T-helper 1 cell (primary cell): Measurements from ENCODE around the gene GABRB1.

Source experiments
- DNase-seq, 5 donors: peaks; one replicate each; pipeline ENCODE4 v3.0.0-alpha.2; 2012 to 2020

Gene GABRB1

GRCh38 chr4:47120783-47121182 is 89.4 kb downstream of the GABRB1 start:
- no peak for DNase-seq

DNA sequence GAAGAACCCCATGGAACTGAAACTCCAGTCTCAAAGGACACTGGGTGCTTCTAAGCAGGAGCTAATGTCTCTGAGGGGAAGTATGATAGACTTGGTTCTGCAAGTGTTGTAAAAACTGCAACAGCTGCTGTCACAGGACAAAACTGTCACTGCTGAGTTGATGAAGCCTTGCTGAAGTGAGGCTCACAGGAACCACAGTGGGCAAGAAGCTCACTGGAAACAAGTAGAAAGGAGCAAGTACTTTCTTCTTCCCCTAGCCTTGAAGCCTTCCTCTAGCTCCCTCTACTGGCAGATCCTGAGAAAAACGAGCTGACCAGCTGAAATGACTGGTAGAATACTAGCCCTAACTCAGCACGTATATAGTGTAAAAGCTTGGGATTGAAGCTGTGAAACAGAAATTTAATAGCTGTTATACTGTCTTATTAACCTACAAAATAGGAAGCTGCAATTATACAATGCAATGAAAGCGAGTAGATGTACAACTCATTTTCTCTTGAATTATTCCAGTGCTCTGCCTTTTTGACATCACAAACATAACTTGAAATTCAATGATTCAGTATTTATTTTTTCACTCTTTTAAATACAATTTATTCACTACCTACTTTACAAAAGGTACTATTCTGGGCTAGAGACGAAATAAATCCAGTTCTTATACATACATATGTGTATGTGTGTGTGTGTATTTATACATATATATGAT is 91.4 kb downstream of the GABRB1 start:
- DNase-seq: peak in 2 of 5 donors; percentile 12 to 58

DNA sequence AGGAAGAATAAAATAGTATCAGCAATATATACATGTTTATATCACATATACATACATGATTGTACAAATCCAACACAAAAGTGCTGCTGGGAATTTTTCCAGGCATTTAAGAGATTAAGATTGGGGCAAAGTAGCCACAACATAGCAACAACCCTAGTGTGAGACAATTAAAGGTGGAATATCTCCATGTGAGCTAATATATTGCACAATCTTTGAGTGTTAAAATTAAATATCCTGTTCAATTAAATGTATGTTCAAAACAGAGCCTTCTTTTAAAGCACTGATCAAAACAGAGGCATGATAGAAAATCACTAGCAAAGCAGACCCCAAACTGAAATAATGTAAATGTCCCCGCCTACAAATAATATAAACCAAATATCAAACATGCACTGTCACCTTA is 97.6 kb downstream of the GABRB1 start:
- DNase-seq: no peak

DNA sequence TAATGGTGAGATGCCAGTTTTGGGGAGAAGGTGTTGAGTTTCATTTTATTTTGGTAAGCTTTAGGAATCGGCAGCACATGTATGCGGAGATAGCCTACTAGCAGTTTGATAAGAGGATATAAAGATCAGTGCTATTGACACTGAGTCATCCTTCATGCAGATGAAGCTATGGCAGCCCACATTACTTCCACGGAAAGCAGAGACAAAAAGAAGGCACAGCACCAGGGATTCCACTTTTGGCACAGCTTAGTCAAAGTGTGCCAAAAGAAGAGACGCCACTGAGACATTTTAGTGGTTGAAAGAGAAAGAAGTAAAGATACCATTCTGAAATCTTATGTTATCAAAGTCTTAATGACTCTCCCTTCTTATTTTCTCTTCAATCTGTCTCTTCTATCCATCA is 103.8 kb downstream of the GABRB1 start:
- no peak for DNase-seq

DNA sequence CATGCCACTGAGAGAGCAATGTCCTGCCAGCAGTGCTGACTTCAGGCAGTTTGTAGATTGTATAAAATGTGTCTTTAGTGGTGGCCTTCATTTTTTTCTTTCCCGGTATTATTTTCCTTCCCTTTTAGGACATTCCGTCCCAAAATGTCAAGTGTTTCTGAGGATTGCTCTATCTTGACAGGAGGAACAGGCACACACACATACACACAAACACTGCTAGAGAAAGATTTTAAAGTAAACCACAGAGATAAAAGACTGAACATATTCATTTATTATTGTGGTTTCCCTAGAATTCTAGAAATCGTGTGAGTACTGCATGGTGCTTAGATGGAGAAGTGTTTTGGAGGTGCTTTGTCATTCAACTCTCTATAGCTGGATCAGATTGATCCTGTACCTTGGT is 111.9 kb downstream of the GABRB1 start:
- DNase-seq: no peak

- DNase-seq: peak in 1 of 5 donors; percentile 48
These were observed 114.3 kb downstream of the GABRB1 start for GRCh38 chr4:47145630-47146029.

DNA sequence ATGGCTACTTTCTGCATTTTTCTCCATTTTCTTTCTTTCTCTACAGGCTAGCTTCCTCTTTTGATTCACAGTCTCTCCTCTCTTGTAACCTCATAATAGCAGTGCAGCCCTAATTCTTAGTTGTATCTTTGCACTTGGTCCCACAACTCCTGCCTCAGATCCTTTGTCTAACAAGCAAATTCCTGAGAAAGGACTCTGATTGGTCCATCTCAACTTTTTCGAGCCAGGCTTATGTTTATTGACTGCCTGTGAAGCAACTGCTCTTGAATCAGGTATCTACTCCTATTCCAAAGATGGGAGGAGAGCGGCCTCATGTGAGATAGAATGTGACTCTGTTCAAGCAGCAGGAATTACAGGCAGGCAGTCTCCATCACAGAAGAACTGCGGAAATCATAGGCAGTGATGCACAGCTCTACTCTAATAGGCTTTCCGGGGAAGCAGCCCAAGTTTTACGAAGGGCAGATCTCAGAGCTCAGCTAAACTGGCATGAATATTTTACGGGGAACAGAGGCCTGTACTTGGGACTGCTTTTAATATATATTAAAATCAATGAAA is 123.5 kb downstream of the GABRB1 start:
- DNase-seq: no peak

GRCh38 chr4:47155919-47156318 is 124.6 kb downstream of the GABRB1 start:
- no peak for DNase-seq

GRCh38 chr4:47160095-47160494 is 128.7 kb downstream of the GABRB1 start:
- no peak for DNase-seq

DNA sequence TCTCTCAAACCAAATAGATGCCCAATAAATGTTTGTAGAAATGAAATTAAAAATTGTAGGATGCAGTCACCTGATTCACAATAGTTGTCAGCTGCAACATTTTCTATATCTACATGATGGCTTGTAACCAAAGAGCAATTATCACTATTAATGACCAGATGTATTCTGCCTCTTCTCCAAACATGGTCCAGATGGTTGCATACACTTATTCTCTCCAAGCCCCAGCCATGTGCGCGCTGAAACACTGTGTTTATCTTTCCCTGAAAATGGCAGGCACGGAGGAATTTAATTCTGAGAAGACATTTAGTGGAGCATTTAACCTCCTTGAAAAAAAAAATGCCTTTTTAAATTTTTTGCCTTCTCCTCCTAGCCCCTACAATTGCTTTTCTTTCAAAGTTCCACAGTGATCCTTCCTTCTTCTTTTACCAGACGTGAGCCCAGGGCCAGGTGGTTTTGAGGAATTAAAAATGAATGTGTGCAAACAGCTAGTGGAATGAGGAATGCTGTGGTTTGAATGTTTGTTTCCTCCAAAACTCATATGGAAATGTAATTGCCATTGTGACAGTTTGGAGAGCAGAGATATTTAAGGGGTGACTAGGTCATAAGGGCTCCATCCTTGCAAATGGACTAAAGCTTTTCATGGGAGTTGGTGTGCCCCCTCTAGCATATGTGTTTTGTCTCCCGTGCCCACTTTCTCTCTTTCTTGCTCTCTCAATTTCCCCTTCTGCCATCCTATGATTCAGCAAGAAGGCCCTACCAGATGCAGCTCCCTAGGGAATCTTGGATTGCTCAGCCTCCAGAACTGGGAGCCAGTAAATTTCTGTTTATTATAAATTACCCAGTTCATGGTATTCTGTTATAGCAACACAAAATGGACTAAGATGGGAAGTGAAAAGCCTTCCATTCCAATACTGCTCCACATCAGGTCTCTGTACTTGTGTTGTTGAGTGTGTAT is 136.0 kb downstream of the GABRB1 start:
- DNase-seq: no peak

- no peak for DNase-seq
These were observed 152.7 kb downstream of the GABRB1 start for GRCh38 chr4:47184083-47184482.

DNA sequence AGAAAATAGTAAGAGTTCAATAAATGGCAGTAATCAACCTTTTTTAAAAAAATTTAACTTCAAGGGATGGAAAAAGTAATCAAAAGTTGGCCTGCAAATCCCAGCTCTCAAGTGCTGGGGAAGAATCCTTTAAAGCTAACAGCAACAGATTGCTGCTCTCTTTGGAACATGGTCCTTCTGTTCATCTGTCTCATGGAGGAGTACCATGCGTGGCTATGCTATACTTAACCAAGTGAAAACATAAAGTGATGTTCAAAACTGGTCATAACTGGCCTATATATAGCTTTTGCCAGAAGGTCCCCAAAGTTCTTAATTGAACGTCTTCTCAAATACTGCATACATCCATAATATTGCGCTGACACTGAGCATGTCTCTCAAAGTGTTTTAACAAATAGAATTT is 154.4 kb downstream of the GABRB1 start:
- no peak for DNase-seq

DNA sequence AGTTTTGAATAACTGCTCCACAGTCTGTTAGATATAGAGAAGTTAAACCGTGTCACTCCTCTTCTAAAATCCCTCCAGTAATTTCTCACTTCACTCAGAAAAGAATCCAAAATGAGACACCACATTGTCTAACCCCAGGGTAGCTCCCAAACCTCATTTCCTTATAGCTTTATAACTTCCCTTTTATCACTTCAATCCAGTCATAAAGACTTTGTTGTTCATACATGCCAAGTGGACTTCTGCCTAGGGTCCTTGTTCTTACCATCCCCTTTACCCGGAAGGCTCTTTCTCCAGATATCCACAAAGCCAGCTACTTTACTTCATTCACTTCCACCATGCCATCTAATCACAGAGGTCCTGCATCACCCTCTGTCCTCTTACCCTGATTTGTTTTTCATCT is 156.2 kb downstream of the GABRB1 start:
- no peak for DNase-seq

GRCh38 chr4:47193179-47193578 is 161.8 kb downstream of the GABRB1 start:
- DNase-seq: no peak

DNA sequence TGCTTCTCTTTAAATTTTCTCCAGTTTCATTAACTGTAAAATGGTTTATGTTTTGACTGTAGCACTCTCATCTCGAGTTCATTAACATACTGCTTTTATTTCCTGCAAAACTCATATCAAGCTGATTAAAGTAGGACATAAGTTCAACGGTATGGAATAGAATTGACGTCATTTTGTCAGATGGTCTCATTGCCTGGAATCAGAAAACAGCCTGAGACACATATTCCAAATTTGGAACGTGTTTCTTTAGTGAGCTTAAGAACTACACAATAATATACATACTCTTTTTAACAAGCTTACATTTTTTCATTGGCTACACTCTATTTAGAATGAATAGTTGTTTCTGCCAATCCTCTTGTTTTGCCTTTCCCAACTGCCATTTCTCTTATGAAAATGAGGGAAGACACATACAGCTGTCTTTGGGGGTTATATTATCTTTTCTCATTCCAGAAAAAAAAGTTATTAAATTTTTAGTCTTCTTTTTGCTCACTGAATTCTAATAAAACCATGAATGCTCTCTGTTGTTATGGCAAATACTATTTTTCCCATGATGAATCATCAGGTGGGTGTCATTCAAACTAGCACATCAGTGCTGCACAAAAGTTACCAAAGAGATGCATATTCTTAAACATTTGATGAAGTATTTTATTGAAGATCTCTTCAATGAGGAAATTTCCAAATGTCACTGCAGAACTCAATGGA is 162.8 kb downstream of the GABRB1 start:
- no peak for DNase-seq

DNA sequence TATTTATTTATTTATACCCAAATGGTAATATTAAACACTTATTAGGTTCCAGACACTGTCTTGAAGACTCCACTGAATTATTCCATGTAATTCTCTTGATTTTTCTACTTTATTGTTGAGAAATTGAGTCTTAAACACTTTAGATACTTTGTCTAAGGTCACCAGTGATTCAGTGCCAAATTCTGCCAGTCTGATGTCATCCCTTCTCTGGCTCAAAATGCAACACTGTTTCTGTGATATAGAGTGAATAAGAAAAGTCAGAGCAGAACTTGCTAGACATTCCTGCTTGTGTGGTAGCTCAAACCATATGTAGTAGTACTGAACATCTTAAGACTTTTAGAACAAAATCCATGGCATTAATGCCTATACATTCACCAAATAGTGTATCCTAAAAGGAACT is 164.3 kb downstream of the GABRB1 start:
- DNase-seq: no peak

GRCh38 chr4:47198791-47199190 is 167.4 kb downstream of the GABRB1 start:
- DNase-seq: no peak

GRCh38 chr4:47203593-47203992 is 172.2 kb downstream of the GABRB1 start:
- no peak for DNase-seq

GRCh38 chr4:47207555-47207954 is 176.2 kb downstream of the GABRB1 start:
- DNase-seq: no peak

- DNase-seq: no peak
These were observed 178.5 kb downstream of the GABRB1 start for GRCh38 chr4:47209833-47210232.

GRCh38 chr4:47210828-47211227 is 179.5 kb downstream of the GABRB1 start:
- no peak for DNase-seq

DNA sequence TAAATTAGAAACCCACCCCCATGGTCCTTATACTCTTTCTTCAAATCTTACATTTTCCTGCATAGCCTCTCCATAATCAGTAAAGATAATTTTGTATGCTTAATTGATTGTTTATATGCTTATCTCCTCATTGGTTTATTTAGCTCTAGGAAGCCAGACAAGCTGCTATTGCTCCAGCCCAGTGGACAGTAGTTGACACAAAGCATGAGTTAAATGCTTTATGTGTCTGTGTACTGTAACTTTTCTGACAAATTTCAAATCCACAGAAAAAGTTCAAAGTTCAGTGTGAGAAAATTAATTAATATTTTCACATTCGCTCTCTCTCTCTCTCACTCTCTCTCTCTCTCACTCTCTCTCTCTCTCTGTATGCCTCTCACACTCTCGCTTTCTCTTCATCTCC is 181.7 kb downstream of the GABRB1 start:
- DNase-seq: no peak

- DNase-seq: no peak
These were observed 182.2 kb downstream of the GABRB1 start for GRCh38 chr4:47213539-47213938.
